ENCODE results near the gene AGK.

DNA sequence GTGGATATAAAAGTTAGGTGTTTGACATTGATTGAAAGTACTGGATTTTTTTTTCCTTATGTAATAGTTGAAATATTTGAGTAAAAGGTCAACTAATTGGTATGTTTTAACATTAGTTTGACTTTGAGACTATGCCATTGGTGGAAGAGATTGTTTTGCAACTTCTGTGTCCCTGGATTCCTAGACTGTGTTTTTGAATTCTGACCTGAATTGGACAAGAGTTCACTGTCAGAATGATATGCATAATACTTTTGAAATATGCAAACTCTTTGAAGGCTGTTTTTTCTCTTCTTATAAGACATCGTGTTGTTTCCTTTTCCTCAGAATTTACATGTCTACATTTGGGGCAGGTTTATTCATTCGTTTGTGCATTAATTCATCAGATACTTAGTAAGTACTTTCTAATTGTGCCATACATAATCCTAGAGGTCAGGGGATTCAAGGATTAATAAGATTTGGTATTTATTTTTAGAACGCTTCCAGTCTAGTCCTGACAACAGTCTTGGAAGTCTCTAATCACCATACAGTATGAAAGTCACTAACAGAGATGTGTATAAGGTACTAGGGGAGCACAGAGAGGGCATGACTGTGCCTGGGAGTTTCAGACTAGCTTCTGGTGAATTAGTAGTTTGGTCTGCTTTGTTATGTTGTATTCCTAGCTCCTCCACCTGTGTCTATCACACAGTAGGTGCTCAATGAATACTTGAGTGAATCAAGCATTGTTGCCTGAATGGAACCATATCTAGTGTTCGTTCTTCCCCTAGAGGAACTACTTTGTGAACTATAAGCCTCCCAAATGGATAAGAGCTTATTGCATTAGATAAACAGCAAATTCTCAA lies 49.2 kb downstream of the AGK start:
- TF ChIP-seq POLR2A (IDR thresholded peaks at IDR 0.05) = no peak
- TF ChIP-seq, protein P1, sequence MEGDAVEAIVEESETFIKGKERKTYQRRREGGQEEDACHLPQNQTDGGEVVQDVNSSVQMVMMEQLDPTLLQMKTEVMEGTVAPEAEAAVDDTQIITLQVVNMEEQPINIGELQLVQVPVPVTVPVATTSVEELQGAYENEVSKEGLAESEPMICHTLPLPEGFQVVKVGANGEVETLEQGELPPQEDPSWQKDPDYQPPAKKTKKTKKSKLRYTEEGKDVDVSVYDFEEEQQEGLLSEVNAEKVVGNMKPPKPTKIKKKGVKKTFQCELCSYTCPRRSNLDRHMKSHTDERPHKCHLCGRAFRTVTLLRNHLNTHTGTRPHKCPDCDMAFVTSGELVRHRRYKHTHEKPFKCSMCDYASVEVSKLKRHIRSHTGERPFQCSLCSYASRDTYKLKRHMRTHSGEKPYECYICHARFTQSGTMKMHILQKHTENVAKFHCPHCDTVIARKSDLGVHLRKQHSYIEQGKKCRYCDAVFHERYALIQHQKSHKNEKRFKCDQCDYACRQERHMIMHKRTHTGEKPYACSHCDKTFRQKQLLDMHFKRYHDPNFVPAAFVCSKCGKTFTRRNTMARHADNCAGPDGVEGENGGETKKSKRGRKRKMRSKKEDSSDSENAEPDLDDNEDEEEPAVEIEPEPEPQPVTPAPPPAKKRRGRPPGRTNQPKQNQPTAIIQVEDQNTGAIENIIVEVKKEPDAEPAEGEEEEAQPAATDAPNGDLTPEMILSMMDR (IDR thresholded peaks at IDR 0.05) = no peak
